GM12878 (cell line): ENCODE results near the gene MACF1. TPM values are rescaled to one million over a fixed set of nuclear protein-coding genes. Genes with fewer than 3 reads are reported as not detected.
A peak's percentile ranks its signal among the peaks of the same experiment; 100 is the strongest.

Experiments used
- ATAC-seq: fragments of 200-7000 bp; cut with Tn5 transposase; 3 replicates; pipeline ENCODE4 v1.9.1; 2020; ENCODE audit warnings: mild to moderate bottlenecking, moderate library complexity
- BruUV-seq: library from RNA; stranded (reverse); fragments of 400-500 nt; replicated peaks from 2 replicates; lab custom pipeline; 2021; lab: Mats Ljungman, UMichigan
- CTCF ChIA-PET: fragments of 300-600 bp; sonication (Branson Sonifier 250); formaldehyde crosslinking; extraction: SDS; loops from one replicate; lab custom pipeline; 2021; ENCODE audit warnings: inconsistent platforms; lab: Yijun Ruan, JAX
- POLR2A ChIA-PET: fragments of 350-600 bp; formaldehyde crosslinking; extraction: SDS; loops from one replicate; lab custom pipeline; 2021; ENCODE audit warnings: inconsistent platforms; lab: Charles Lee
- RAD21 ChIA-PET: fragments of 300-600 bp; sonication (Branson Sonifier 250); formaldehyde crosslinking; loops from one replicate; lab custom pipeline; 2023; ENCODE audit warnings: antibody characterized with exemption; ENCODE audit not compliant: unreplicated experiment; lab: Charles Lee
- SMC1A ChIA-PET: fragments of 300-600 bp; sonication (Branson Sonifier 250); formaldehyde crosslinking; loops from one replicate; lab custom pipeline; 2023; ENCODE audit not compliant: unreplicated experiment, uncharacterized antibody; lab: Charles Lee
- DNase-seq: peaks from one replicate; pipeline ENCODE4 v3.0.0-alpha.2; 2011; ENCODE audit warnings: low read depth, low spot score
- FAIRE-seq: peaks from 3 replicates; lab custom pipeline; 2011; peaks lifted over from hg19 to GRCh38; lab: Jason Lieb, UNC
- H2AFZ ChIP-seq: 2 replicates; pipeline ENCODE4 v1.6.0; 2011; ENCODE audit warnings: low read depth, low read length, control low read depth; ENCODE audit not compliant: control insufficient read depth
- H3K27ac ChIP-seq: 2 replicates; pipeline ENCODE4 v1.5.1; 2011; ENCODE audit warnings: control low read depth; ENCODE audit not compliant: control insufficient read depth, insufficient read depth
- H3K27me3 ChIP-seq, 2 experiments: replicated peaks in 1 of 2; 2 replicates each; pipeline versions ENCODE4 v1.6.0 to v1.6.1; 2011; ENCODE audit warnings: low read length in 1 of 2; ENCODE audit not compliant: control insufficient read depth in 2 of 2, insufficient read depth in 2 of 2
- H3K36me3 ChIP-seq, 2 experiments: 2 replicates each; pipeline ENCODE4 v1.5.1; 2011; ENCODE audit warnings: low read length in 1 of 2; ENCODE audit not compliant: control insufficient read depth in 2 of 2, insufficient read depth in 2 of 2
- H3K4me1 ChIP-seq: 2 replicates; pipeline ENCODE4 v1.6.1; 2011; ENCODE audit warnings: mild to moderate bottlenecking, low read length, moderate library complexity, mixed read lengths; ENCODE audit not compliant: control insufficient read depth, insufficient read depth
- H3K4me2 ChIP-seq: 2 replicates; pipeline ENCODE4 v1.6.0; 2011; ENCODE audit warnings: control low read depth; ENCODE audit not compliant: control insufficient read depth, insufficient read depth
- H3K4me3 ChIP-seq: fragments of 200-600 bp; sonication (generic); 2 replicates; pipeline ENCODE4 v1.5.1; 2016
- H3K79me2 ChIP-seq: 2 replicates; pipeline ENCODE4 v1.6.0; 2011; ENCODE audit warnings: low read length; ENCODE audit not compliant: control insufficient read depth, insufficient read depth
- H3K9ac ChIP-seq: 2 replicates; pipeline ENCODE4 v1.8.0; 2011; ENCODE audit warnings: low read length, control low read depth, mixed read lengths; ENCODE audit not compliant: control insufficient read depth, insufficient read depth
- H3K9me3 ChIP-seq: replicated peaks from 3 replicates; pipeline ENCODE4 v1.5.1; 2011; ENCODE audit warnings: mild to moderate bottlenecking, low read length; ENCODE audit not compliant: control insufficient read depth, insufficient read depth
- H4K20me1 ChIP-seq: 2 replicates; pipeline ENCODE4 v1.6.0; 2011; ENCODE audit not compliant: control insufficient read depth, insufficient read depth
- BACH1 ChIP-seq: fragments of 450-650 bp; IDR thresholded peaks from 2 replicates; pipeline ENCODE4 v1.6.1; 2017; ENCODE audit warnings: mild to moderate bottlenecking, borderline replicate concordance
- EED ChIP-seq: sonication (generic); IDR thresholded peaks from 2 replicates; pipeline ENCODE4 v1.6.1; 2016; ENCODE audit warnings: antibody characterized with exemption, low read depth
- SMC3 ChIP-seq: IDR thresholded peaks from 2 replicates; pipeline ENCODE4 v1.6.1; 2011; ENCODE audit warnings: low read length, improper control_type of control experiment, borderline replicate concordance
- WGBS: methylation state at CpG from one replicate; pipeline ENCODE4 v1.1.6; 2016; ENCODE audit warnings: low lambda C conversion rate; ENCODE audit not compliant: insufficient replicate concordance, insufficient coverage; ENCODE audit errors: missing lambda C conversion rate; 5-methylcytosine and 5-hydroxymethylcytosine counted together
- in situ Hi-C: fragments of 300-500 bp; cut with MboI; formaldehyde crosslinking; loops from 9 replicates; pipeline ENCODE4 v1.14.3; 2018; ENCODE audit warnings: mixed read lengths
- intact Hi-C: fragments of 100-400 bp; cut with micrococcal nuclease; formaldehyde crosslinking; loops from one replicate; pipeline ENCODE4 v1.14.2; 2022; ENCODE audit not compliant: unreplicated experiment
- polyA plus RNA-seq, 11 experiments: library from polyadenylated mRNA; depleted of rRNA in 4 of 11; unstranded in 6 of 11; stranded (reverse) in 5 of 11; fragments of >200 nt; fragmentation: Nextera tagmentation in 4 of 11; fragmentation: Illumina TruSeq in 1 of 11; extraction: Ambion mirVana in 4 of 11; extraction: Trizol in 1 of 11; gene quantifications; 1 replicate in 1 of 11; 2 replicates in 10 of 11; pipeline versions ENCODE4 v1.2.1 to v1.2.3, GENCODE V29; 2011 to 2016; ENCODE audit warnings: inconsistent platforms in 2 of 11, missing spikeins in 2 of 11, low read depth in 1 of 11
- total RNA-seq, 4 experiments: library from RNA; depleted of rRNA in 3 of 4; stranded (reverse); fragments of >200 nt in 3 of 4; fragmentation: Illumina TruSeq in 1 of 4; extraction: Trizol in 1 of 4; gene quantifications; 2 replicates each; pipeline versions ENCODE4 v1.2.1 to v1.2.3, GENCODE V29; 2013 to 2021
- TF ChIP-seq, protein P1 (sequence below): fragments of 450-650 bp; IDR thresholded peaks from 2 replicates; pipeline ENCODE4 v1.6.1; 2016; ENCODE audit warnings: mild to moderate bottlenecking

The MACF1 gene
- total and polyA plus RNA-seq, 10 of the 15 experiments (the other 5 are each of a cell fraction or from before 2014, with no cell fraction given) = 15.5 to 201 (median 76.9) TPM

DNA sequence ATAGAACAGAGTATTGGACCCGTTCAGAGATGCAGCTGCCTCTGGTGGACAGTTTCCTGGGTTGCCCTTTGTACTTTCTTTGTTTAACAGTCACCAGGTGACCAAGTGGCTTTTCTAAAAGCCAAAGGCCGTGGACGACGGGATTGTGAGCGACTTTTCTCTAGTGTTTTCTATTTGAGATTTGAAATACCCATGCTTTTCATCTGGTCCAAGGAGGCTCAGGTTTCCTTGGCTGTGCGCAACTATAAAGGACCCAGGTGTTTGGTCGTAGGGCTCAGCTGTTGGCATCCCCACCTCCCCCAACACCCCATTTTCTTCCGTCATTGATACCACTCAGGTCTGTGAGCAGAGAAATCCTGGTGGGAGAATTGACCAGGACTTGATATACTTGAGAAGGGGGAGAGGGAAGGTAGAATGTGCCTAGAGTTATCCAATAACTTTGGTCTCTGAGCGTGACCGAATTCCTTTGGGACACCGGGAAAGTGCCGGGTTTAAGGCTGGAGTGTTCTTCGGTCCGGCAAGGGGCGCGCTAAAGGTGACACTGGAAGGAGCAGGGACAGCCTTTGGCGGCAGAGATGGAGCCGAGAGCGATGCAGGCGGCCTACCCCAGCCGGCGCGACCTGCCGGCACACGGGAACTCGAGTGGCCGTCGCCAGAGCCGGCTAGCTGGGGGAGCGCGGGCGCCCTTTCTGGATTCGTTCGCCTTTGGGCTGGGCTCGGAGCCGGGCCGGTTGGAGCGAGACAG lies 203.6 kb downstream of the MACF1 start:
- ATAC-seq (no peak), FAIRE-seq (no peak), DNase-seq (no peak)
- peaks cover 33% of the 10 kb centered on the region for H3K4me1 ChIP-seq
- BruUV-seq = no TSS peak
- no peaks in the 10 kb centered on the region for H3K9me3 ChIP-seq
- ChIA-PET RAD21 (no interaction called here), SMC1A (interaction anchor here (1.3 kb wide), 1 partner anchor 55 kb away, joined by 3 read pairs; no protein-coding TSS in a partner anchor), POLR2A (interaction anchor here (1.4 kb wide), 1 partner anchor 14 kb away, joined by 3 read pairs; no protein-coding TSS in a partner anchor), CTCF (no interaction called here)
- H3K79me2 ChIP-seq = peaks cover 6% of the 10 kb centered on the region
- H3K36me3 ChIP-seq = peaks cover 0 to 6% of the 10 kb centered on the region in 2 experiments; a peak in 3 of 4 replicates
- peak overlapping the region; percentile 73 for H3K9ac ChIP-seq
- peaks cover 6% of the 10 kb centered on the region; the same call in 1 of the 2 replicates for H4K20me1 ChIP-seq
- peak overlapping the region; percentile 81 for H3K4me2 ChIP-seq
- H3K27ac ChIP-seq = no peak overlapping the region
- intact Hi-C loops (no loop called here), in situ Hi-C loops (no loop called here)
- peak overlapping the region; percentile 23; the same call in 1 of the 2 replicates for H2AFZ ChIP-seq
- no peaks in the 10 kb centered on the region for H3K27me3 ChIP-seq
- peak overlapping the region; percentile 63 for H3K4me3 ChIP-seq
- TF ChIP-seq, protein P1, sequence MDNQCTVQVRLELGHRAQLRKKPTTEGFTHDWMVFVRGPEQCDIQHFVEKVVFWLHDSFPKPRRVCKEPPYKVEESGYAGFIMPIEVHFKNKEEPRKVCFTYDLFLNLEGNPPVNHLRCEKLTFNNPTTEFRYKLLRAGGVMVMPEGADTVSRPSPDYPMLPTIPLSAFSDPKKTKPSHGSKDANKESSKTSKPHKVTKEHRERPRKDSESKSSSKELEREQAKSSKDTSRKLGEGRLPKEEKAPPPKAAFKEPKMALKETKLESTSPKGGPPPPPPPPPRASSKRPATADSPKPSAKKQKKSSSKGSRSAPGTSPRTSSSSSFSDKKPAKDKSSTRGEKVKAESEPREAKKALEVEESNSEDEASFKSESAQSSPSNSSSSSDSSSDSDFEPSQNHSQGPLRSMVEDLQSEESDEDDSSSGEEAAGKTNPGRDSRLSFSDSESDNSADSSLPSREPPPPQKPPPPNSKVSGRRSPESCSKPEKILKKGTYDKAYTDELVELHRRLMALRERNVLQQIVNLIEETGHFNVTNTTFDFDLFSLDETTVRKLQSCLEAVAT = no peak
- TF ChIP-seq BACH1 (0 out of 2 replicates have a peak, but pooled peaks have one; percentile 5), EED (peak; percentile 46; the same call in 1 of the 2 replicates), SMC3 (no peak)
- 25% methylated on average over 28 of the region's 38 CpGs for WGBS
